WI38 (cell line): ENCODE results near the gene ABLIM1.

ENCODE experiments used
- H3K4me3 ChIP-seq: 2 replicates; pipeline ENCODE4 v1.5.1; 2011; ENCODE audit warnings: low read depth, mild to moderate bottlenecking, control low read depth, low read length
- CTCF ChIP-seq: IDR thresholded peaks from 2 replicates; pipeline ENCODE4 v1.5.1; 2012; ENCODE audit warnings: low read depth, mild to moderate bottlenecking, control low read depth, low read length

The ABLIM1 gene

DNA sequence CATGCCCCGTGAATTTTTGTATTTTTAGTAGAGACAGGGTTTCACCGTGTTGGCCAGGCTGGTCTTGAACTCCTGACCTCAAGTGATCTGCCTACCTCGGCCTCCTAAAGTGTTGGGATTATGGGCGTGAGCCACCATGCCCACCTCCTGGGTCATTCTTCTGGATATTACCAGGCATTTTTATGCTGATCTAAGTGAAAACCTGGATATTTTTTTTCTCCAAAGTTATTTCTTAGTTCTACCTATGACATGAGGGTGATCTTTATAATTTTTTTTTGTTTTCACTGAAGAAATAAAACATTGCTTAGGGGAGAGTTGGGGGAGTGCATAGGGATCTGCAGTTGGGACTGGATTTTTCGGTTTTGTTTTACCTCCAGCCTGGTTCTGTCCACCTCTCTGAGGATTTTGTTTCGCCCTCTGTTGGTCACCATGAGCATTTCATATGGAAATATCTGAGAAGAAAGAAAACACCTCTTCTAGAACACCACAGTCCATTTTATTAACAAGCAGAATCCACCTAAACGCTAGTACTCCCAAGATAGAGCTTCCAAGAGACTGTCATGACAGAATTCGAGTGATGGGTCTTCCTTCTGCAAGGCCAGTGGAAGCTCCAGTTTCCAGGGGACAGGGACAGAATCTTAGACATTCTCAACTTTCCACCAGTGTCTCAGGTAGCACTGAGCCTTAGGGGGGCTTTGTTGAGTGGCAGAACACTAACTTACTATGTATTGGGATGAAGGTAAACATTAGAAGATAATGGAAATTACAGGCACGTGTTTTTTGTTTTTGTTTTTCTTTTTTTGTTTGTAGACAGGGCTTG, 220.4 kb downstream of the ABLIM1 start:
- H3K4me3 ChIP-seq = no peak overlapping the region
- TF ChIP-seq CTCF = peak; percentile 57

DNA sequence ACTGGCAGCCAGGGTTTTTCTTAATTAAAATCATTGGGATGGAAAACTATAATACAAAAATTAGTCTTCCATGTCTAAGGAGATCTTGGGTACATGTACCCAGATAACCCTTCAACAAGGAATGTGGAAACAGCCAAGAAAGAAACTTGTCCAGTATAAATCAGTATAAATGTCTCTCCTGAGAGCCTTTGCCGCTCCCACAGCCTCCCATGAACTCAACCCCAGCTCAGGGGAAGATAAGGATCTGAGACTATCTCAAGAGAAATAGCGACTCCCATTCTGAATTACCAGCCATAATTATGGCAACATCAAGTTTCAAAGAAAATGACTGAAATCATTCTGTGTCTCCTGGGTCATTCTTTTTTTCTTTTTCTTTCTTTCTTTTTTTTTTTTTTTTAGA, 221.1 kb downstream of the ABLIM1 start:
- TF ChIP-seq CTCF = no peak
- H3K4me3 ChIP-seq = no peak overlapping the region

DNA sequence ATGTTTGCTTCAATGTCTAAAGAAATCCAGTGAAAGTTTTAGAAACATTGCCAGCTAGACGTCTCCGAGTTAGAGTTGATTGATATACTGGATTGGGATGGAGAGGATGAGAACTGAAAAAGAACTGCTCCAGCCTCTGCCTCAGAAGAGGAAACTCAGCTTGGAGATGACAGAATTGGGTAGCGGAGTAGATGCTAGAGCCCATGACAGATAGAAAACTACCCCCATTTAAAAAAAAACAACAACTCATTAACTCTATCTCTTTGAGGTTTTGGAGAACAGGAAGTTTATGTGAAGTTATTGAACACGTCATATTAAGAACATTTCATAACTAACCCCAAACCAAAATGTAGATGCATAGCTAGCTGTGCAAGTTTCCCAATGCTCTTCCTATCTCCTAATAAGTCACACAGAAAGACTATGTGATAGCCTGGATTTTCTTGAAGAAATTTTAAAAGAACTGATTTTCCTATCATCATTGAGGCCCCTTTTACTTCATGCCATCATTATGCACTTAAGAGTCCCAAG, 225.4 kb downstream of the ABLIM1 start:
- TF ChIP-seq CTCF = no peak
- H3K4me3 ChIP-seq = no peak overlapping the region

- no peak for TF ChIP-seq CTCF
- no peak overlapping the region for H3K4me3 ChIP-seq
Observed at GRCh38 chr10:114431414-114432135, 226.5 kb downstream of the ABLIM1 start.

GRCh38 chr10:114430688-114431413, 227.2 kb downstream of the ABLIM1 start:
- no peak overlapping the region for H3K4me3 ChIP-seq
- no peak for TF ChIP-seq CTCF

- TF ChIP-seq CTCF = no peak
- H3K4me3 ChIP-seq = no peak overlapping the region
Observed at GRCh38 chr10:114429581-114430335, 228.3 kb downstream of the ABLIM1 start.
